ENCODE results near the gene WSCD2.
"Not testable (repeated sequence)": the region's sequence is repeated elsewhere in the genome, so short reads cannot be mapped to it uniquely, and the experiment has no call there.

Gene WSCD2

DNA sequence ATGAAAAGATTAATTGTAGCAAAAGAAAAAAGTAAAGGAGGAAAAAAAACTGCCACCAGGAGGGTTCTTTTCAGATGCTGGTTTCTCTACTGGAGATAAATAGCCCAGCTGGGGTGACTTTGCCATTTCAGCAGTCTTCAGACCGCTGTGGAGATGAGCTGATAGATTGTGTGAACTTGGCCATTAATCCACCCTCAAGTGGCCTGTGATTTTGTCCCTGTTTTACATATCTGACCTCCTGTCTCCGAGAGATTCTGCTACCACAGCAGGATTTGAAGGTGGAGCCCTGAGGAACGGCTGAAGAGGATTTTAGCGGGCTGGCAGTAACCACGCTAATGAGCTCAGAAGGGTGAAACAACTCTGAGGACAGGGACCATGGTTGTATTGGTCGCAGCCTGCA lies 72.7 kb downstream of the WSCD2 start:
- DNase-seq: no peak

DNA sequence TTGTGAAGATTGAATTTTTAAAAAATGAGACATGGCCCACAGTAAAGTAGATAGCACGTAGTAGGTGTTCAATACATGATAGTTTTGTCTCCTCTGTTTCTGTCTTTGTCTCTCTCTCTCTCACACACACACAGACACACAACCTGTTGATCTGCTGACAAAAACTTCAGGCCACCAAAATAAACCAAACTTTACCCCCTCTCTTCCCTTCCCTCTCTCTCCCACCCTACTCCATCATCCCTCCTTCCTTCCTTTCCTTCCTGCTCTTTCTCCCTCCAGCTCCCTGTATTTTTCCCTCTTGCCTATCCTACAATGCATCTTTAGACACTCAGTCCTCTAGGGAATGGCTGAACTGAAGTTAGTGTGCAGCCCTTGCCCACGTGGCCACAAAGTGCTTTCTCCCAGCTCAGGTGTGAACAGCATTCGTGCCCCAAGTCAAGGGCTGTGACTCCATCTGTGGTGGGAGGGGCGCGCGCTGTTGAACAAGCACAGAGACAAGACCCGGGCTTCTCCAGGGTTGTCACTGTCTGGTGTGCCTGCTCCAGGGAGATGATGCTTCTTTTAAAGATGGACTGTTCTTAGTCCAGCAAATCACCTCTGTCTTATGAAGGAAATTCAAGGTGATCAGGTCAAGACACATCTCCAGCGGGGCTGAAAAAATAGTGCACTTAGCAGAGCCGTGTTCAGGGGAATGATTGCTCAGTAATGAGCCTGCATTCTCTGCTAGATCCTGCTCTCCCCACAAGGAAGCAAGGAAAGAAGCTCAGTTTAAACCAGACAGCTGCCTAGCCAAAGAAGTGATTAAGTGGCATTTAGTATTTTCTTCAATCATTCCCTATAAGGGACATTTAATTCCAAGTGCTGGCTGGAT lies 75.3 kb downstream of the WSCD2 start:
- no peak for DNase-seq

DNA sequence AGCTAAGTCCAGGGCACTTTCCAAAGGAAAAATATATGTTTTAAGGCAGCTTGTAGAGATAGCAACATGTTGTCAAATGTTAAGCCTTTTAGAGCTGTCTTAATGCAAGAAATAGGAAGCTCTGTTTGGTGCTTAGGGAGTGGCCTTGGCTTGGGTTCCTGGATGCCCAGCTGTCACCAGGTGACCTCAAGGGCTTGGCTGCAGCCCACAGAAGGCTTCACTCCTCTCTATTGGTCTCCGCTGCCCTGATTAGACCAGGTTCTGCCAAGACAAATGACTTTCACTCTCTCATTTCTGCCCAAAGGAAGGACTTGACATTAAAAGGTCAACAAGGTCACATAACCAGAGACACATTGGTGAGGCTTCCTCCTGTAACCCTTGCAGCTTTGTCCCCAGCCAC lies 76.8 kb downstream of the WSCD2 start:
- DNase-seq: no peak

DNA sequence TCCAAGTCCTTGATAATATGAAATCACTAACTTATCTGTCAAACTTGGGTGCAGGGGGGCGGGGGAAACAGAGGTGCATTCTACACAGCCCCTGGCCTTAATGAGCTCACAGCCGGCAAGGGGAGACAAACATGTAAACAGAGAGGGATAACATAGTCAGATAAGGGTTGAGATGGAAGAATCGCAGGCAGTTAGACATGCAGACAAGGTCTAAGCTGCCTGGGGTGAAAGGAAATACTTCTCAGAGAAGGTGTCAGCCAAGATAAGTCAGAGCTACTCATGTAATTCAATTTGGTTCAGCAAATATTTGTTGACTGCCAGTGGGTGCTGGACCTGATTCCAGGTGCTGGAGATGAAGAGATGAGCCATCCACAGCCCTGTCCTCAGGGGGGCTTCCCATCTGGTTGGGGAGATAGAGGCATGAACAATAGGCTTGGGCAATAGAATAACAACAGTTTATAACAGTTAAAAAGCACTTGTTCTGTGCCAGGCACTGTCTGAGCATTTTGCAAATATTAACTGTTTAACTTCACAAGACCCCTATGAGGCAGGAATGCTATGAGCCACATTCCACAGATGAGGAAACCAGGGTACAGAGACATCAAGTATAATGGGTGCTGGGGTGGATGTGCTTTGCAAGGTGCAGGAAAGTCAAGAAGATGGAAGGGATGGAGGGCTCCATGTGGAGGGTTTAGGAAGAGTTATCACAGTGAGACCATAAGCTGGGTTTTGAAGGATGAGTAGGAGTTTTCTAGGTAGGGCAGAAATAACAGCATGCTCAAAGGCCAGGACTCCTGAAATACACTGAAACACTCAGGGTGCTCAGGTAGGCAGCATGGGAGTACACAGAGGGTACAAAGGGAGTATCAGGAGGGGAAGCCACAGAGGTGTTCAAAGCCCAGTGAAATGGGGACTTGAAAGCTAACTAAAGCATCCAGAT lies 79.0 kb downstream of the WSCD2 start:
- DNase-seq: no peak

DNA sequence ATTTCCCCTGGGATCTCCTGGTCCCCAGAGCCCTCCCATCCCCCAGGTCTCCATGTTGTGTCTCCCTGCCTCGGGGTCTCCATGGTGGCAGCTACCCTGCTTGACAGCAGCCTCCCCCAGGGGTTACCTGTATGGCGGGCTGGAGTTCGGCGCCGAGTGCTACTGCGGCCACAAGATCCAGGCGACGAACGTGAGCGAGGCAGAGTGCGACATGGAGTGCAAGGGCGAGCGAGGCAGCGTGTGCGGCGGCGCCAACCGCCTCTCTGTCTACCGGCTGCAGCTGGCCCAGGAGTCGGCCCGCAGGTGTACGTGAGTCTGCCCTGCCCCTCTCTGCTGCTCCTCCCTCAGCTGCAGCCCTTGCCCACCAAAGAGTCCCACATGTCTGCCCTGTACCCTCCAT lies 80.9 kb downstream of the WSCD2 start:
- DNase-seq: no peak

DNA sequence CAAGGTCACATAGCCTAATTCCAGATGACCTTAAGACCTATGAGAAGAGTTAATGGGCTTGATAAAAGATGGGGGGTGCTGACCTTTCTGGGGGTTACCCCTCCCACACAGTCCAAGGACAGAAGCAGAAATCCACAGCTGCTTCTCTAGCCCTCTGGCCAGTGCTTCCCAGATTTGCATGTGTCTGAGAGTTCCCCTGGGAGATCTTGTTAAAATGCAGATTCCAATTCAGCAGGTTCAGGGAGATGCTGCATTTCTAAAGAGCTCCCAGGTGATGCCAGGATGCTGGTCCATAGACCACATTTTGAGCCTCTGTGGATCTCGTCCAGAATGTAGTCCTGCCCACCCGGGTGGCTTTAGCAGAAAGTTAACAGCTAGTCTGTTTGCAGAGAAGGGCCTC lies 82.1 kb downstream of the WSCD2 start:
- DNase-seq: no peak

DNA sequence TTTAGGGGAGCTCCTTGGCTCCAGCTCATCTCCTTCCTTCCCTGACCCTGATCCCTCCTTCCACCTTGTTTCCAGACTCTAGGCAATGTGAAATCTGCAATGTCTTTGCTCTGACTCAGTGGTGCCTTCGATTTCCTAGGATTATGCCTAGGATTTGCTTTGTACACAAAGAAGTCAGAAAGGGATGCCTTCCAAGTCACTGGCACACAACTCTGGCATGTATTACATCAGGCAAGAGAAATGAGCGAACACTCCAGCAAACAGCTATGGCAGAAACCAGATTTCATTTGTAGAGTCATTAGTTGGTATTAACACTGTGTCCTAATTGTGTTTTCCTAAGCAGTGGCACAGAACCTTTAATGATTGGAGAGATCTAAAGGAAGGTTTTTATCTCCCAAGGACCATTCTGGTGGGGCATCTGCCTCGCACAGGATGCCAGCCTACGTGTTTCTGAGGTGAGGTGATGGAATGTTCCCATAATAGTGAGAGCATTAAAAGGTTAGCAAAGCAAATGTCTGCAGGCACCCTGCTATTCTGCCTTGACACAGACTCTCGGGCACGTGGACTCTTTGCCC lies 84.9 kb downstream of the WSCD2 start:
- no peak for DNase-seq

DNA sequence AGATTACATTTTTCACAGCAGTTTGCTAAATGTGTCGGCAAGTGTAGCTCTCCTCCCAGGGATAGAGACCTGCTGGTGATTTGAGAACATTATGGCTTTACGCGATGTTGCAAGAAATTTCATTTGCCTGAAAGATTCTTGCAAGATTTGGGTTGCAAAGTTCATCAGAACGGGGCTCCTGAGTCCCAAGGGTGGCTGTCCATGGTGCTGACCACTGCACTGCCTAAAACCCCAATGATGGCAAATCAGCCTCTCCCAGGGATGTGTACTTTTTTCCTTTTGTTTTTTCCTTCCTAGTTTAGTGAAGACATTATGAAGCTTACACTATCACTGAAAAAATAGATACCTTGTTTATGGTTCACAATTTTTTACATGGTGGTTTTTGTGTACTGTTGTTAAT lies 85.4 kb downstream of the WSCD2 start:
- DNase-seq: no peak

DNA sequence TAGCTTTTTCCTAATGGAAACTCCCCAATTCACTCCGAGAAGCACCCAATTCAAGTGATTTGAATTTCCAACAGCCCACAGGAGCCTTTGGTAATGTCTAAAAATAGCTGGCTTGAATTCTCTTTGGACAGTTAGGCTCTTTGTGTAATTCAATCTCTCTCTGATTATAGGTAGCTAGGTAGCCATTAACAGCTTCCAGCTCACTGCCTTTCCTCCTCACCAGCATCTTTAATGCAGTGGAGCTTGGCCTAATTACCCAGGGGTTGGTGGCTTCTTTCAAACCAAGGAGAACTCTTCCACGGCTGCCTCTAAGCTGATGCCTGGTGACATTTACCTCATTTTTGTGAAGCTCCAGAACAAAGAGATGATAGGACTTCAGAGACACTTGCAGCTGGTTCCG lies 86.4 kb downstream of the WSCD2 start:
- no peak for DNase-seq

DNA sequence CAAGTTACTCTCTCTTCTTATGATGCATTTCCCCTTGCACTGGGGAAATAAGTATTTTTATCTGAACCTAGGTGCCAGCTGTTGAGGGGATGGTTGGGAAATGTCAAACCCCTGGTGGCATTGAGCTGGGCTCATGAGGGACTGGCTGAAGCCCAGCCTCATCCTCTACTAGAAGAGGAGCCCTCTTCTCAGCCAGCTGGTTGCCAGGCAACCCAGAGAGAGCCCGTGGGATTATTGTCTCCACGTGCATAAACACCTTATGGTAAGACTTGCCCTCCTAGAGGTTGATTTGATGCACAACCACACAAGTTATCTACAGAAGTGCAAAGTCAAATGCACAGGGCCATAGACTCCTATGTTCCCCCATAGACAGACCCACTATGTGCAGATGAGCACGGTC lies 89.8 kb downstream of the WSCD2 start:
- DNase-seq: no peak

DNA sequence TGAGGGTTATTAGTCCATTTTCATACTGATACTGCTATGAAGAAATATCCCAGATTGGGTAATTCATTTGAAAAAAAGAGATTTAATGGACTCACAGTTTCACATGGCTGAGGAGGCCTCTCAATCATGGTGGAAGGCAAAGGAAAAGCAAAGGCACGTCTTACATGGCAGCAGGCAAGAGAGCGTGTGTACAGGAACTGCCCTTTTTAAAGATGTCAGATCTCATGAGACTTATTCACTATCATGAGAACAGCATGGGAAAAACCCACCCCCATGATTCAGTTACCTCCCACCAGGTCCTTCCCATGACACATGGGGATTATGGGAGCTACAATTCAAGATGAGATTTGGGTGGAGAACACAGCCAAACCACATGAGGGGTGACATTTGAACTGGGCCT lies 96.0 kb downstream of the WSCD2 start:
- DNase-seq: not testable (repeated sequence)

DNA sequence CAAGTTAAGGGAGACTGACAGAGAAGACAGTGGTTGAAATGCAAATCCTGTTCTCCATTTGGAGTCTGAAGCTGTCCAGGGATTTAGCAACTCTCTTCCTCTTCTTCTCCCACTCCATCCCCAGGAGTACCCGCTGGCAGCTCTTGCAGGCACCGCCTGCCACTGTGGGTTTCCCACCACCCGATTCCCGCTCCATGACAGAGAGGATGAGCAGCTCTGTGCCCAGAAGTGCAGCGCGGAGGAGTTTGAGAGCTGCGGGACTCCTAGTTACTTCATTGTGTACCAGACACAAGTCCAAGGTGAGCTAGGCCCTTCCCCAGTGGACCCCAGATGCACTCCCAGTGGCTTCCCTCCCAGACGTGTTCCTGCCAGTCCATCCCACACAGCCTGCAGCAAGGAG lies 97.8 kb downstream of the WSCD2 start:
- no peak for DNase-seq

DNA sequence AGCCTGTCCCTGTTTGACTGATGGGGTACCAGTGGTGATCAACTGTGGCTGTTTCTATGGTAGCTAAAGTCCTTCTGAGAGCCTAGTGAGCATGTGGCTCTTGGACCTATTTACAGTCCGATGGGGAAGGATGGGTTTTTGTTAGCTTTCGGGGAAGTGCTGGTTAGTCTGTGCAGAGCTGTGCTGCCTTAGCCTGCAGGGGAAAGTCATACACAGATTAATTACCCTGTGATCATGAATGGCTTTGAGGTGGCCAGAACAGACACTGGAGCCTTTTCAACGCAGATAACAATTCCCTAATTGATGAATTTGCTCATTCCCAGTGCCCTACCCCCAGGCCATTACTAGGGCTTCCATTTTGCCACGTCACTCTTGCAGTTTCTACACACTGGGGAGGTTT lies 99.7 kb downstream of the WSCD2 start:
- DNase-seq: no peak

DNA sequence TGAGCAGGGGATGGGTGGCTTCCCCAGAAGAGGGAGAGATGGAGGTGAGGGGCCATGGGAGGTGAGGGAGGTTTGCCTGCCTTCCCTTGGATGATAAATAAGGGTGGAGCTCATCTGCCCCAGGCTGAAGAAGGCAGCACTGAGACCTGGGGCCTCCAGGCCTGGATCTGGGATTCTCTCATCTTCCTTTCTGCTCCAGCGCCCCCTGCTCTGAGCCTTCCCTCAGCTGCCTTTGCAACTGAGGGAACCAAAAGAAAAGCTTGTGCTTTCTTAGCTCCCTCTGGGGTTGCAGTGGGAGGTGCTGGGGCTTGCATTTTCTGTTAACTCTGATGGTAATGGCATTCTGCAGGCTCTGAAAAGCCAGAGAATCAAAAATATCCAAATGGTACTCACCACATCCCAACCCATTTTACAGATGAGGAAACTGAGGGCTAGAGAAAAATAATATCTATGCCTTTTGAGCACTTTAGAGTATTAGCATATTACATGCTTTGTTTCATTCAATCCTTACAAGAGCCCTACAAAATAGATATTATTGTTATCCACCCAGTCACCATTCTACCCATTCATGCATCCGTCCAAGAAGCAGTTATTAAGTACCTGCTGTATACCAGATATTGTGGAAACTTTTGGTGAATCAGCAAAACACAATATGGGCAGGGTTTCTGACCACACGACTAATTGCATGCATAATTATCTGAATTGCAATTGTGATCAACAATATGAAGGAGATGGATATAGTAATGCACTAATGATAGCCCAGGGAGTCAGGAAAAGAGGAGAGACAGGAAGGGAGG lies 102.2 kb downstream of the WSCD2 start:
- DNase-seq: no peak

DNA sequence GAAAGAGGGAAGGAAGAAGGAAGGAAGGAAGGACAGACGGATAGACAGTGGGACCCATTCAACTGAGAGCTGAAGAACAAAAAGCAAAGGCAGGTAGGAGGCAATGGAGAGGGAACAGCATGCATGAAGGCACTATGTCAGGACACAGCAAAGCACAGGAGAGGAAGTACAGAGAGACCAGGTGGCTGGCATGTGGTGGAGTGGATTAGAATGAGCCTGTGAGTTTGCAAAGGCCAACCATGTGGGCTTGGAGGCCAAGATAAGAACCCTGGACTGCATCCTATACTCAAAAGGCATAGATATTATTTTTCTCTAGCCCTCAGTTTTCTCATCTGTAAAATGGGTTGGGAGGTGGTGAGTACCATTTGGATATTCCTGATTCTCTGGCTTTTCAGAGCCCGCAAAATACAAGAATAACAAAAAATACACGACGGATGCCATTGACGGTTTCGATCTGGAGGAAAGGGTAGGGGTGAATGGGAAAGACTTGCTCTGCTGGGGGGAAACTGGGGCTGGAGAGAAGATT lies 102.9 kb downstream of the WSCD2 start:
- DNase-seq: no peak

DNA sequence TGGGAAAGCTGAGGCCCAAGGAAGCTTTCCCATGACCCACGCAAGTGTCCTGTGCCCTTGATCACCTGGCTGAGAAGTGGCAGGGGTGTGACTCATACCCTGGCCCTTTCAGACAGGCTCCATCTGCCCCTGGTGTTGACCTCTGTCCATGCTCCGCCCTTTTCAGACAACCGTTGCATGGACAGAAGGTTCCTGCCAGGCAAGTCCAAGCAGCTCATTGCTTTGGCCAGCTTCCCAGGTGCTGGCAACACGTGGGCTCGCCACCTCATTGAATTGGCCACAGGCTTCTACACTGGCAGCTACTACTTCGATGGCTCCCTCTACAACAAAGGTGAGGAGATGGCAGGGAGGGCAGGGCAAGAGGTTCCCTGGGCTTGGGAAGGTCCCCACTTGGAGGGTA lies 103.5 kb downstream of the WSCD2 start:
- DNase-seq: no peak

DNA sequence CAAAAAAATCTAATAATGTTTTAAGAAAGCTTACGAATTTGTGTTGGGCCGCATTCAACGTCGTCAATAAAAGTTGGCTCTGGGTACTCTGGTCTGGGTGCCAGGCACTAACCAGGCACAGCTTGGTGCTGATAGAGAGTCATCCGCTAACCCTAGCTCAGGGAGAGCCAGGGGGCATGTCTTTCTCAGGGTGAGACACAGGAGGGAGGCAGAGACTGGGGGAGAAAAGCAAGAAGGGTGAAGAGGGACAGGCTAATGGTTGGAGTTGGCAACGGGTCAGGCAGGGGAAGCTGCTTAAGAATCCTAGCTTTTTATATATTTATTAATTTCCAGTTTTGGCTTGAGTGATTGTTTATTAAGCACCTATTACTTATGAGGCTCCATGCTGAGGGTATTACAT lies 105.1 kb downstream of the WSCD2 start:
- no peak for DNase-seq

DNA sequence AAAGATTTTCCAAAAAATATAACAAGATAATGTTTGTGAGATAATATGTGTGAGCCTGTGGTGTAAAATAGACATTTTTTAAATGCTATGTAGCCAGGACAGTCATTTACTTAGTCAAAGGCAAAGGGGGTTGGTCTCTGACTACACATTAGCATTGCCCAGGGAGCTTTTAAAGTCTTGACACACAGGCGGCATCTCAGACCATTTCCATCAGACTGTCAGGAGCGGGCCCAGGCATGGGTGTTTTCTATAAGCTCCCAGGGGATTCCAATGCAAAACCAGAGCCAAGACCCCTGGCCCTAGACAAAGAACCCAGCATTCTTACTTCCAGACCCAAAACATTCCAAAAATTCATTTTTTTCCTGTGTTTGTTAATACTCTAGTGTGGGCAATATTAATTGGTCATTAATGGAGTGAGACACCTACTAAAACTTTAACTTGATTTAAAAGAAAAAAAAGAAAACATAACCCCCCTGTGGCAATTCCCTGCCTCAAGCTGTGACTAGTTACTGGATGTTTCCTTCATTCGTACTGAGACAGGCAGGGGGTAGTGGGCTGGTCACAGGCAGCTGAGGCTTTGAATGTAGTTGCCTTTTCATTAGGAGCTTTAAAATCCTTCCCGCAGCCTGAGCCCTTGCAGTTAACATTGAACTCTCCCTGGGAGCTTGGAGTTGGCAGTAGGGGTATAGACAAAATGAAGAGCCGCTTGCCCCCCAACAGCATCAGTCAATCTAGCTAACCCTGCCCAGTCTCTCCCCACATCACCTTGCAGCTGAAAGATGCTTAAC lies 106.3 kb downstream of the WSCD2 start:
- no peak for DNase-seq

DNA sequence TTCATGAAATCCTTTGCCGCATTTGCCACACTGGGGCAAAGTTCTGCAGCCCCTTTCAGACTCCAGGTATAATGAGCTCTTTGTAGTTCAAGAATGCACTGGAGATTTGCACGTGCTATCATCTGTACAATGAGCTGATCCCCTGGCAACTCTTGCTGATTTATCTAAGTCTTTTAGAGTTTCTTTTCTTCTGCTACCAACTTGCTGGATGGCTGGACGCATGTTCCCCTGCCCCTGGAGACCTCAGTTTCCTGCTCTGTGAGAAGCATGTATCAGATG lies 106.8 kb downstream of the WSCD2 start:
- no peak for DNase-seq

DNA sequence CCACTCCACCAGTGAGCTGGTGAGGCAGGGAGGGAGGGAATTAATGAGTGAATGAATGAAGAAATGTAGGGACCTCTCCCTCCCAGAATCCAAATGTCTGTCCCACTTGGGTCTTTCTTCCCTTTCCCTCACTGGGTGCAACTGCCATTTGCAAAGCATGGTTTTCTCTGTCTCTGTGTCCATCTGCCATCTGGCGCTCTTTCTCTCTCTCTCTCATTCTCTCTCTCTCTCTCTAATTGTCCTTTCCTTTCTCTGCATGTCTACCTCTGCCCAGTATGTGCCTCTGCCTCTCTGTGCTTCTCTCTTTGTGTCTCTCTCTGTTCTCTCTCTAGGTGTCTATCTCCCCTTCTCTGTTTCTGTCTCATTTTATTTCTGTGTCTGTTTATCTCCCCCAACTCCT lies 107.3 kb downstream of the WSCD2 start:
- no peak for DNase-seq

DNA sequence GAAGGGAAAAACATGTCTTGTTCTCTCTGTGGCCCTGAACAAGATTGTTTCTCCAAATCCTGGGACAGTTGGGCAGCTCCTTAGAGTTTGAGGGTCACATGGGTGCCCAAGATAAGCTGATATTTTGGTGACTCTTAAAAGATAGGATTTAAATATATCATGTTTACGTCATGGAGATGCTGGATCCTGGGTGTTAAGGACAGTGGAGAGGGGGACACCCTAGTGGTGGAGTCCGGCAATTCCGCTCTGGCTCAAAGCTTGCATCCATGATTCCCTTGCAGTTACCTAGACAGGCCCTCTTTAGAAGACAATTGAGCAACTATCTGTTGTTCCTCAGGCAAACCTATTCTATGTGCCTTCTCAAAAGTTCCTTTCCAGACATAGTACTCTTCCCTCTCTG lies 108.2 kb downstream of the WSCD2 start:
- DNase-seq: no peak

DNA sequence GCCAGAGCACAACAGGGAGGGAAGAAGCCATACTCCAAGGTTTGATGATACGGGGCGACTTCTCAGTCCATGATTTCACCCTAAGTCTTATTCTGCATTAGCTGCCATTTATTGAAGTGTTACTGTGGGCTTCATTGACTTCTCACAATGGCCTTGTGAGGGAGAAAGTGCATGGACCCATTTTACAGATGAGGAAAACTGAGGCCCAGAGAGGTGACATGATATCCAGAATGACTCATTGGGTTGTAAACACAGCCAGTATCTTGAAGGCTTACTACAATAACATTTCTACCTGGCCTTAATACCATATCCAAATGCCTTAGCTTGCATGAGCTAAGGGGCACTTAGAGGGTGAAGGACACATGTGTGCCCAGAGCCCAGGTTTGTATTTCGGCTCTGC lies 109.4 kb downstream of the WSCD2 start:
- DNase-seq: no peak

Data from stimulated activated CD4-positive, alpha-beta T cell treated with anti-CD3 and anti-CD28 coated beads, Interleukin-4, amount 100 ng/mL, for 24 hours (primary cell).